Effector CD8-positive, alpha-beta T cell (primary cell): ENCODE data around the gene NOP16.

Source experiments
- DNase-seq: peaks from one replicate; lab custom pipeline; 2025; lab: John Stamatoyannopoulos, UW

NOP16 gene

GRCh38 chr5:176386491-176386890, 1.9 kb downstream of the NOP16 start:
- no peak for DNase-seq

GRCh38 chr5:176384991-176385390, 3.4 kb downstream of the NOP16 start:
- no peak for DNase-seq

- no peak for DNase-seq
Observed at GRCh38 chr5:176384366-176384930, 4.0 kb downstream of the NOP16 start.

GRCh38 chr5:176383961-176384360, 4.4 kb downstream of the NOP16 start:
- DNase-seq = no peak

GRCh38 chr5:176383248-176383905, 5.0 kb downstream of the NOP16 start:
- no peak for DNase-seq

- DNase-seq = no peak
Observed at GRCh38 chr5:176382721-176383120, 5.7 kb downstream of the NOP16 start.

GRCh38 chr5:176381979-176382378, 6.4 kb downstream of the NOP16 start:
- no peak for DNase-seq

- DNase-seq = no peak
Observed at GRCh38 chr5:176381423-176381822, 7.0 kb downstream of the NOP16 start.

GRCh38 chr5:176379881-176380280, 8.5 kb downstream of the NOP16 start:
- no peak for DNase-seq

- DNase-seq = no peak
Observed at GRCh38 chr5:176373100-176373818, 15.1 kb downstream of the NOP16 start.

GRCh38 chr5:176371621-176372539, 16.5 kb downstream of the NOP16 start:
- DNase-seq = no peak

- no peak for DNase-seq
Observed at GRCh38 chr5:176369934-176370711, 18.3 kb downstream of the NOP16 start.

- no peak for DNase-seq
Observed at GRCh38 chr5:176368726-176369125, 19.7 kb downstream of the NOP16 start.

GRCh38 chr5:176366232-176366894, 22.0 kb downstream of the NOP16 start:
- no peak for DNase-seq

- peak; percentile 37 for DNase-seq
Observed at GRCh38 chr5:176365351-176366231, 22.8 kb downstream of the NOP16 start, which contains the start of gene ARL10. TSS of gene ARL10 (plus strand) at chr5:176365487. CDS start at chr5:176365564, 77 bp downstream.

- no peak for DNase-seq
Observed at GRCh38 chr5:176364765-176365350, 23.5 kb downstream of the NOP16 start.

GRCh38 chr5:176362233-176362490, 26.2 kb downstream of the NOP16 start:
- no peak for DNase-seq

- DNase-seq = peak; percentile 88
Observed at GRCh38 chr5:176361437-176362232, 26.8 kb downstream of the NOP16 start, which contains the start of gene KIAA1191. TSS of gene KIAA1191 (minus strand) at chr5:176361764. CDS start at chr5:176359508, 2,256 bp downstream.
